NCI-H2171 treated with DMSO at 0.1 percent for 48 hours (cell line): Measurements from ENCODE around the gene TM4SF18.
"Not testable (repeated sequence)": the region's sequence is repeated elsewhere in the genome, so short reads cannot be mapped to it uniquely, and the experiment has no call there.

Source experiments
- DNase-seq: peaks from one replicate; lab custom pipeline; 2025; lab: John Stamatoyannopoulos, UW

Gene TM4SF18, protein sequence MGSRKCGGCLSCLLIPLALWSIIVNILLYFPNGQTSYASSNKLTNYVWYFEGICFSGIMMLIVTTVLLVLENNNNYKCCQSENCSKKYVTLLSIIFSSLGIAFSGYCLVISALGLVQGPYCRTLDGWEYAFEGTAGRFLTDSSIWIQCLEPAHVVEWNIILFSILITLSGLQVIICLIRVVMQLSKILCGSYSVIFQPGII

DNA sequence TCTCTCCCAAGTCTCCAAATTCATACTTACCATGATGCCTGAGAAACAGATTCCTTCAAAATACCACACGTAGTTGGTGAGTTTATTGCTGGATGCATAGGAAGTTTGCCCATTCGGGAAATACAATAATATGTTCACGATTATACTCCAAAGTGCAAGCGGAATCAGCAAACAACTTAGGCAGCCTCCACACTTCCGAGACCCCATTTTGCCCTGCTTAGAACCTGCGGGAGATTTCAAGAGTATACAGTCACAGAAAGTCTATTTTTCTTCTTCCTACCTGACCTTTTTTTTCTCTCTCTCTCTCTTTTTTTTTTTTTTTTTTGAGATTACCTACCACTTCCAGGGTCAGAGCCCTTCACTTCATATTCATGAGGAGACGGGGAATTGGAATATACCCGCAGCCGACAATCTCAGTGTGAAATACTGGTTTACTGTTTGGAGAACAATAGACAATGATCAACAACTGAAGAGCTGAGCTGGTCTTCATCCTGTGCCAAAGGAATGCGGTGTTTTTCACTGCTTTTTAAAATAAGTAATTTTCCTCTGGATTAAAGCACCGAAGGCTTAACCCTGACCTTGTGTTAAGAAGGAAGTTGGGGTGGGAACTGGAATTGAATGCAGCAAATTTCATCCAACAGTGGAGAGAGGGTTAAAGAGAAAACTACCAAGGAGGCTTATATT, at the start of gene TM4SF18:
TSS of gene TM4SF18 (minus strand) at position 461 of the 684 bp plus-strand sequence. CDS start at position 207, 254 bp downstream.
- DNase-seq = no peak

DNA sequence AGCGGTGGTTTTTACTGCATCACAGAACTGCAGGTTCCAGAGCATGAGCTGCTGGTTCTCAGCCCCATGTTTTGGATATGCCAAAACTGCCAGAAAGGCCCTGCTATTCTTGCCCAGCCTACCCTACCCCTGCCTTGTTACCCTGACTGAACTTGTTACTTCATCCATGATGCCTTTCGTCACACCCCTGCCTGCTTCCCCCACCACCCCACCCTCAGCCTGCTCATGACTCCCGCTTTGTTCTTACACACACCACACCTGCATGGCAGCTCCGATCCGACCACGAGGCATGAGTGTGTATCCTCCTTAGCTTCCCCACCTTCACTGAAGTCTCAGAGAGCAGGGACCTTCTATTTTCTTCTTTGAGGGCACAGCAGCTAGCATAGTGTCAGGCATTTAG, 49.1 kb upstream of the TM4SF18 start:
- no peak for DNase-seq

DNA sequence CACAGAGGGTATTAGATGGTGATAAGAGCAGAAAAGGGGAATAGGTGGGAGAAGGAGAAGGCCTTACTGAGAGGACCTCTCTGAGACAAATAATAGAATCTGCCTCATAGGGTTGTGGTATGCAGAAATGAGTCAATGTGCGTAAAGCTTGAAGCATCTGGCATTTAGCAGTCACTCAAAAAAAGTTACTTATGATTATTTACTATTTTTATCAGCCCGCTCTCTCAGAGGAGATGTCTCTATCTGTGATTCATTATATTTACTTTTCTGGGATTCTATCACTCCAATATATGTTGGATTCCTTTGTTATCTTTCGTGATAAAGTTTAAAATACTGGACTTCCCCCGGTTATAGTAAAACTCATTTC, 48.6 kb upstream of the TM4SF18 start:
- no peak for DNase-seq

DNA sequence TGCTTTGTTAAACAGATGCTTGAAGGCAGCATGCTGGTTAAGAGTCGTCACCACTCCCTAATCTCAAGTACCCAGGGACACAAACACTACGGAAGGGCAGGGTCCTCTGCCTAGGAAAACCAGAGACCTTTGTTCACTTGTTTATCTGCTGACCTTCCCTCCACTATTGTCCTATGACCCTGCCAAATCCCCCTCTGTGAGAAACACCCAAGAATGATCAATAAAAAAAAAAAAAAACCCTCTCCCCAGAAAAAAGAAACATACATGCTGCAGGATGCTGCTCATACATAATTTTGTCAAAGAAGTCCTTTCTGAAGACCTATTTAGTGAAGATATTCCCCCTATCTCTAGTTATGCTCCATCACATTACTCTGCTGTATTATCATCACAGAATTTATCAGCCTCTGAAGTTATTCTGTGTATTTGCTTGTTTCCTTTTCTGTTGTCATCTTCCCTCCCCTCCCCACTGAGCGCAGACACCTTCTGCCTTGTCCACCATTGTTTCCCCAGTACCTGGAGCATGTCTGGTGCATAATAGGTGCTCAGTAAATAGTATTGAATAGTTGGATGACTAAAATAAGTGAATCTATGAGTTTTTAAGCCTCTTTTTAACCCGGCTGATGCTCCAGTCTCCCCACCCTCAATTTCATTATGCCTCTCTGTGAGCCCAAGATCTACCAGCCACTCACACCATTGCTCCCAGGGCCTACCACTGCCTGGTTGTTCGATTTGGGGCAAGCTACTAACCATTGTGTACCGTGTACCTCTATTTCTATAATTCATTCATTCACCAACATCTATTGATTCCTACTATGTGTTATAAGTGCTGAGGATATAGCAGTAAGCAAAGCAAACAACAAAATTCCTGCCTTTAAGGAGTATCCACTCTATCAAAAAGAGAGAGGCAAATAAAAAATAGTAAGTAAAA, 48.0 kb upstream of the TM4SF18 start:
- DNase-seq = no peak

DNA sequence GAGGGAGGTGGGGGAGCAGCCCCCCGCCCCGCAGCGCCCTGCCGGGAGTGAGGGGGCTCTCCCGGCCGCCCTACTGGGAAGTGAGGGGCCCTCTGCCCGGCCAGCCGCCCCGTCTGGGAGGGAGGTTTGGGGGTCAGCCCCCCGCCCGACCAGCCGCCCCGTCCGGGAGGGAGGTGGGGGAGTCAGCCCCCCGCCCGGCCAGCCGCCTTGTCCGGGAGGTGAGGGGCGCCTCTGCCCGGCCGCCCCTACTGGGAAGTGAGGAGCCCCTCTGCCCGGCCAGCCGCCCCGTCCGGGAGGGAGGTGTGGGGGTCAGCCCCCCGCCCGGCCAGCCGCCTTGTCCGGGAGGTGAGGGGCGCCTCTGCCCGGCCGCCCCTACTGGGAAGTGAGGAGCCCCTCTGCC, 46.8 kb upstream of the TM4SF18 start:
- not testable (repeated sequence) for DNase-seq

DNA sequence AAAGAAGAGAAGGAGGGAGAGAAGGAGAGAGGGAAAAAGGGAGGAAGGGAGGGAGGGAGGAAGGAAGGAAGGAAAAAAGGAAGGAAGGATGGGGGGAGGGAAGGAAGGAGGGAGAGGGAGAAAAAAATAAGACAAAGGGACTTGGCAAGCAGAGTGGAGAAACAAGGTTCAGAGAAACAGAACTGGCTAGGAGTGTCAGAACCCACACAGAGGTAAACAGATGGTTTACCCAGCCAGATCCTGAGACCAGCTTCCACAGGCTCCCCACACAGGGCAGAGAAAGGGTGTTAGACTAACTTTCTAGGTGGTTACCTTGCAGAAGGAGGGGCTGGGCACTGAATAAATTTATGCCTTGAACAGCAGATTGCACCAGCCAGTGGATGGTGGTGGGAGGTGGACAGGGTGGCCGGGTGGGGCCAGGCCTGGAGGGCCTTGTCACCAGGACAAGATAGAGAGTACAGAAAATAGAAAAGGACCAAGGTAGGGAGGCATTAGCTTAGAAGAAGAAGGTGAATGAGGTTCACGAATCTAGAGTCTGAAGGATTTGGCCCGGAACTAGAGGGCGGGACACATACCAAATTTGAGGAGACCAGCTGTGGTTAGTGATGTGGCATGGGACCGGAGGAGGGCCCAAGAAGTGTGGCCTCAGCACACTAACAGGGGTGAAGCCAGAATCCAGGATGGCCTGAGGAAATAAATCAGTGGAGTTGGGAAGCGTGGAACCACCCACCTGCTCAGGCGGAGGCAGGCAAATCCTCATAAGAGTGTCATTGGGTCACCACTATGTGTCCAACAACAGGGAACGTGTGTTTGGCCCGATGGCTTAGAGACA, 45.3 kb upstream of the TM4SF18 start:
- no peak for DNase-seq

DNA sequence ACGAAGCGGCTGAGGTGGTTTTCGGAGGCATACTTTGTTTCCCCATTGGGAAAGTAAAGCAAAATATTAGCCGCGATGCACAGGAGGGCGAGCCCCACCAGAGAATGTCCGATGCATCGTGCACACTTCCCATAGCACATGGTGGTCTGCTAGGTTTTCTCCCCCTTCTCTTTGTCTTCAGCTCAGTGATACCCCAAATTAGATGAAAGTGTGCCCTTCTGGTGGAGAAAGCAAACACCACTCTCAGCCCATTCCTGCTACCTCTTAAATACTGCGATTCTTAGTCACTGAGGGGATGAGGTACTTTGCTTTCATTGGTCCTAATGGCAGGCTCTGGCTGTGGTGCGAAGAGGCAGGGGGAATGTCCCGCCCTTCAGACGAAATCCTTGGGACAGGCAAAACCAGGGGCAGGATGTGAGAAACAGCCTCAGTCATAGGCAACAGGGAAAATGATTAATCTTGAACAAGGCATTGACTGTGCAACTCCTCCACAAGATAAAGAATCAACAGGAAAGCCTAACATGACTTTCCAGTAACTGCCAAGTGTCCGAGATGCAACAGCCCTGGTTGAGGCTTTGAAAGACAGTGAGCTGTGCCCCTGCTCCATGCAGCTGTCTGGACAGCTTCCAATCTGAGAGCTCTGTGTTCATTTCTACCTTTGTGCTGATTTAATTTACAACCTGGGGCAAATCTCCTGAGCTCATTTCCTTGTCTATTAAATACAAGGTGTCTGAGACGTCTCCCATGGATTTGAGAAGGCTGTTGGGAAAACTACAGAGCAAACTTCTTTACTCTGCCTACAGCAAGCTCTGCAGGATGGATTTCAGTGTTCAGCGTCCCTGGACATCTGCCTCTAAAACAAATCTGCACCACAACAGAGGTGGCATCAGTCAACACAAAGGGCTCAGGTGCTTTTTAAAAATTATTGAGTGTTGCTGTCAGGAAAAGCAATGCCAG, 44.2 kb upstream of the TM4SF18 start, which contains the start of gene TM4SF1:
TSS of gene TM4SF1 (minus strand) at position 242 of the 957 bp plus-strand sequence. CDS start at position 140, 102 bp downstream.
- no peak for DNase-seq

DNA sequence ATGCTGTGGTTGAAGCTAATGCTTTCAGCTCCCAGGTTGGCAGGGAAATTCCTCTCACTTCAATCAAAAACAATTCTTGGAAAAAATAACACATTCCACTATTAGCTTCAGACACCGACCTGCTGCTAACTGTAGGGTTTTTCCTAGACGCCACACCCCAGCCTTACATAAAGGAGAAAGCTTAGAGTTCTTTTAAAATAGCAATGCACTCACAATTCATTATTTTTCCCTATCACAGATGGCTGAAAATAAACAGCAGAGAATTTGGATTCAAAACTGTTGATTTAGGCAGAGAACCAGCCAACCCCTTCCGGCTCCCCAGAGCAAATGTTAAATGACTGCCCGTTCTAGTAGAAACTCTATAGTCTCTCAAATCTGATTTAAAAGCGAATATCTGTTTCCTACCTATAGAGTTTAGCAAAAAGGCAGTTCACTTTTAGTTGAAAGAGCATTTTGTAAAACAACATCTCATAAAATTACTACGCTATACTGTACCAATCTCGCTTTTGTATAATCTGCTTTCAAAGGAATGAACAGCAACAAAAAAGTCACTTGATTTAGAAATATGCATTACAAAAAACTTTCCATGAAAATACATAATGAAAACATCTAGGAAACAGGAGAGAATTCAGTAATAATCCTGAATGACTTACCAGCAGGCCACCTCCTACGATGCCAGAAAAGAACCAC, 43.4 kb upstream of the TM4SF18 start:
- no peak for DNase-seq

DNA sequence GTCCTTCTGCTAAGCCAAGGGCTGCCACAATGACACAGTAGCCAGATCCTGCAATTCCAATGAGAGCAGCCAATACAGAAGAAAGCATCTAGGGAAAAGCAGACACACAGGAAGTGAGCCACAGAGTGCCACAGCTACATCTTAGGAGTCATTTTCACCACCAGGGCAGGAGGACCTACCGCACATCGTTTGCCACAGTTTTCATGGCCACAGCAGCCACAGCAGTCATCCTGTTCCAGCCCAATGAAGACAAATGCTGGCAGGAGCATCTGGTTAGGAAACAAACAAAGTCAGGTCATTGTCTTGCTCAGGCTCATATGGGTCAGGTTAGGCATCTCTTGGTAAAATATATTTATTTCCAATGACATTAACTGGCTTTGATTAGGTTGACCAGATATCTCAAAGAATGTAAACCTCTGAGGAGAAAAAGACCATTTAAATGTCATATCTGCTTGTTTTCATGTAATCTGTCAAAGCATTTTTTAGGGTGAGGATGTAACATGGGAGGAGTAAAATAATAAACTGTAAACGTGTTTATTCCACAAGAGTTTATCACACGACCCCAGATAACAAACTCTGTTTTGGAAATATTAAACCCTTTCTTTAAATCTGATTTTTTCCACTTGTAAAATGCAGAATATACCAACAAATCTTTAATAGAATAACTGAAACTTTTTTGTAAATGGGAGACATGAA, 42.2 kb upstream of the TM4SF18 start:
- no peak for DNase-seq

DNA sequence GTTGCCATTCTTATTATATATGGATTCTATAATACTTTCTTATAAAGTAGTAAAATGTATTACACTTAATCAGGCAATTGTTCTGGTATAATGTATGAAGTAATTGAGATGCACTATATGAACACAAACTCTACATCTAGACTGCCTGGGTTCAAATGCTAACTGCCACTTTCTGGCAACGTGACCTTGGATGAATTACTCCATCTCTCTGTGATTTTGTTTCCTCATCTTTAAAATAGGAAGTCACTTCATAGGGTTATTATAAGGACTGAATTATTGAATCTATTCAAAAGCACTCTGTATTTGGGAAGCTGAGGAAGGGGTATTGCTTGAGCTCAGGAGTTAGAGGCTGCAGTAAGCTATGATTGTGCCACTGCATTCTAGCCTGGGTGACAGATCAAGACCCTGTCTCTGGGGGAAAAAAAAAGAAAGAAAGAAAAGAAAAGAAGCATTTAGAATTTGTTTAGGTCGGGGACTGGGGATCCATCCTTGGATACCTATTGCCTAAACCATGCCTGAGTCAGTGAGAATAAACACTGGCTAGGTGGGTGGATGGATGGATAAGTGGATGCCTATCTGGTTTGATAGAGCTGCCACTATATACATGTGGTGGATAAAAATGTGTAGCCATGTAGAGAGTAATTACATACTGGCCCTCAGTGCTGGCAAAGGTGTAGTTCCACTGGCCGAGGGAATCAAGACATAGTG, 41.5 kb upstream of the TM4SF18 start:
- DNase-seq = no peak

DNA sequence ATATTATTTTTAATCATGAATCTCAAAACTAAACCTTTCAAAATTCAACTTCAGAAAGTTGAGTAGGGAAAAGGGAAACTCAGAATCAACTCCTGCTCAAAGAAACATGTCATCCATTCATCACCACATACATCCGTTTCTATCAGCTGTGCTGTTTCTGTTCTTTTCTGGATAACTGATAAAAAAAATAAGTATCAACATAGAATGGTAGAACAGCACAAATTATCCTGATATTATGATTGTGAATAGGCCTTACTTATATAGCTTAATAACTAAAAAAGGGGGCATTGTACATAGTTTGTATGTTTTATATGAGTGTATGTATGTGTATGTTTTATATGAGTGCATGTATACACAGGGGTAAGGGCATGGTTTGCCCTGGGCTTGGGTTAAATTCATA, 41.0 kb upstream of the TM4SF18 start:
- DNase-seq = no peak

DNA sequence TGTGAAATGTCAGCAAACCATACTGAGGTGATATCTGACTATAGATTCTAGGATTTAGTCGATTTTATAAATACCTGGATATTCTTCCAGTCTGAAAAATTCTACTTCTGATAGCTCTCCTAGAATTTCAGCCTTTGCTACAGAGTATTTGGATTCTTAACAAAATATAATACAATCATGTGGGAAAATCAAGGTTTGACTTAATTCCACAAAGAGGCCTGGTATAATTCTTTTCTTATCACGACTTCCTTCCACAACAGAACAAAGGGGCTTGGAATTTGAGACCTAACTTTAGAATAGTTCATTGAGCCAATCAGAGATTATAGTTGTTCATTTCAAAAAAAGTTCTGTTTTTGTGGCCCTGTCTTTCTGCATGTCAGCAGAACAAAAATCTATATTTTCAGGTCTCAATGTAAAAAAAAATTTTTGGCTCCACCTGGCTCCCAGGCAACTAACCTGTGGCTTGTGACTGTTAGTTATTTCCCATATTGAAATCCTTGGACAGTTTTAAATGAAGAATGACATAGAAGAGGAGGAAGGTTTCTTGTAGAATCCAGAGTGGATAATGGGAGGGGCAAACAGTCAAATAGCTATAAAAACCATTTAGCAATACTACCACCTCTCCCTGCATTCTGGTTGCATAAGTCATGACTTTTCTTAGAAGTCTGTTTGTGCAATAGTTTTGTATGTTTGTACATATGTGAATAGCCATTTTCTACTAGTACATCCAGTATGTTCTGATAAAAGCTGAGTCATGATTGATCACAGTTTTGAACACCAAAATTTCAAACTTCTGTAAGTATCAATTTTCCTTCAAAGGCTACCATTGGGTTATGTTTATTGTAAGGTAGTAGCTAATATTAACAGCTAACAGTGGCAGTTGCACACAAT, 40.0 kb upstream of the TM4SF18 start:
- no peak for DNase-seq

DNA sequence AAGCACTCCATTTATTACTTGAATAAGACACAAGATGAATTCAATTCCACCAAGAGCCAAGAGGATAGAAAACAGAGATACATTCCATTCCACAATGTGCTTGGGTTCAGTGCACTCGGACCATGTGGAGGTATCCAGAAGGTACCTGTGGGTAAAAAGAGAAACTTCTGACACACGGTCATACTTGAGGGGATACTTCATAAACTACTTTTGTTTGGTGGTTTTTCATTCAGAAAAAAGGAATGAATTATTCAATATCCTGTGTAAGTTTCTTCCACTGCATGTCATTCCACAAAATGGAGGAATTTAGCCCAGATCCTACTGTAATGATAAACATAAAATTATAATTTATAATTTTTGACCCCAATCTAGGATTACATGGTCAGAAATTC, 38.3 kb upstream of the TM4SF18 start:
- no peak for DNase-seq

DNA sequence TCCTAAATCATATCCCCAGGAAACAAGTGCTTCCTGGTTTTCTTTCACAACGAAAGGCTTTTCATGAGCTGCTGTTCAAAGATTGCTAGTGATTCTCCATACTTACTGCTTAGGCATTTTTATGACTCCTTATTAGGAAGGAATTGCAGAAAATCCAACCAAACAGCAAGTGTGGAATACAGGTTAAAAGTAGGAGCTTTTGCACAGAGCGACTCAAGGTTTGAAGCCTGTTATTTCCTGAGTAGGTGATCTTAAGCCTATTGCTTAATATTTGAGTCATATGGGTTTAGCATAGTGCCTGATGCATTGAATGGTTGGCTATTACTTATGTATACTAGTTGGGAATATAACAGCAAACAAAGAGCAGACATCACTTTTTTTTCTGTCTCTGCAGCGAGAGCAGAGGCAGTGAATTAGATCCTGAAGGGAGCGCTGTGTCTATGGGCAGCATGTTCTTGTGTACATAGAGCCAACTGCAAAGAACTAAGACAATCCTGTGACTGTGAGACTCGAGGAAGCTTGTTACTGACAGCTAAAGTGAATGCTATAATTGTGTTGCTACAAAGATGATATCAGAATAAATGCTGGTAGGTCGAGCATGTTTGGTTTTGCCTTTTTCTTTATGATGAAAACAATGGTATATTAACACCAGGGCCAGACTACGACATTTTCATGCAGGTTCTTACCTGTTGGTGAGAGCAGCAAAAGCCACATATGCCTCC, 37.7 kb upstream of the TM4SF18 start:
- DNase-seq = no peak

DNA sequence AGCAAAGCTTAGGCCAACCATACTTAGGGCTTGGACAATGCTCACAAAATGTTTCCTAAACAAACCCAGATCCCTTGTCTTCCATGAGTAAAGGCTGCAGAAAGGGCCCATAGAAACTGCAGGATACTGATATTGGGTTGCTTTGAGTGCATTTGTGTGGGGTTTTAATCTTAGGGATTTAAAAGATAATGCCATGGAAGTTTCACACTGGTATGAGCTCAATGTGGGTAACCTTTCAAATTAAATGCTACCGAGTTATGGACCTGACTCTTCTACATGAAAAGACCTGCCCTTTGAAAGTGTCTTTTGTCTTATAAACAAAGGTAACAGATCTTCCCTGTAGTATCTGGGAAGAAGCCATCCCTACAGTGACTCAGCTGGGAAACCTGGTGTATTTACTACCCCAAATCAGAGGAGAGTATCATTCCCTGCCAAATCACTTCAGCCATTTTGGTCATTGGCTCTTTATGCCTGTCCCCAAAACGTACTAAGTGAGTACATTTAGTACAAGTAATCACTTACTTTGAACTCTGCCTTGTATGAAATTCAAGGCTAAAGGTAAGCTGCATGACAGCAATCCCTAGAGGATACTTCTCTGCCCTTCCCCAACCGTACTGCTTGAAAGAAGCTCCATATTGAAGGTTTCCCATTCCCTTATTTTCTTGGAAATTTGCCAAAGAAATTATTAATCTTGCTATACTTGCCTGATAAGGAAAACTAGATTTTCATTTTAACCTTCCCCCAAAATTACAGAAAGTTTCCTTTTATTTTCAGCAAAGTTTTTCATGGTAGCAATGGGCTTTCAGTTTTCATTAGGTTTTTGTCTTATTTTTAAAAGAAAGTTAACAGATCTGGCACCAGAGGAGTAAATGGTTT, 36.8 kb upstream of the TM4SF18 start:
- no peak for DNase-seq
